ENCODE measurements around the gene AP2A2. TPM values are rescaled to one million over a fixed set of nuclear protein-coding genes. Genes with fewer than 3 reads are reported as not detected.

Gene AP2A2
- total and polyA plus RNA-seq, 10 donors, result 32.7 to 321 (median 153) TPM

GRCh38 chr11:909406-909805 is 16.3 kb upstream of the AP2A2 start:
- Histone ChIP-seq H3K4me1 (peaks cover 5 to 61% (median 38%) of the 10 kb centered on the region in 6 donors), H3K9me3 (no peaks in the 10 kb centered on the region), H3K4me3 (peak overlapping the region in 2 of 8 donors; percentile 89 to 98), H3K27me3 (replicated peaks in 1 of 7) (no peaks in the 10 kb centered on the region), H3K27ac (peak overlapping the region in 1 of 8 donors; percentile 96), H3K36me3 (peaks cover 0 to 48% (median 6%) of the 10 kb centered on the region in 6 donors)
- WGBS, 5 donors, result 87 to 93% (median 90%) methylated on average over 8 to 11 of the region's 11 CpGs
- no peak for DNase-seq
- intact Hi-C loops (cut with DNase I; ENCODE audit: low total_unique reads), result no loop called here
- TF ChIP-seq POLR2AphosphoS5 (IDR thresholded peaks at IDR 0.05) (no peak), POLR2A (IDR thresholded peaks at IDR 0.05) (no peak), CTCF (IDR thresholded peaks at IDR 0.05 in 8 of 11, conservative IDR thresholded peaks at IDR 0.05 in 3 of 11) (no peak)

GRCh38 chr11:910044-910588 is 15.6 kb upstream of the AP2A2 start:
- no peaks in the 10 kb centered on the region for H3K27me3 ChIP-seq (replicated peaks in 1 of 7)
- no peaks in the 10 kb centered on the region for H3K9me3 ChIP-seq
- H3K4me3 ChIP-seq, result peak overlapping the region; percentile 78 to 98 (median 86)
- TF ChIP-seq POLR2AphosphoS5 (IDR thresholded peaks at IDR 0.05), result no peak
- no peak for TF ChIP-seq POLR2A (IDR thresholded peaks at IDR 0.05)
- no peak for TF ChIP-seq CTCF (IDR thresholded peaks at IDR 0.05 in 8 of 11, conservative IDR thresholded peaks at IDR 0.05 in 3 of 11)
- H3K27ac ChIP-seq, result peak overlapping the region in 7 of 8 donors; percentile 90 to 97 (median 94)
- 2 to 4% (median 3%) methylated on average over 29 to 38 of the region's 38 CpGs for WGBS, 5 donors
- H3K4me1 ChIP-seq, result peaks cover 5 to 64% (median 38%) of the 10 kb centered on the region in 6 donors
- H3K36me3 ChIP-seq, result peaks cover 0 to 41% (median 0%) of the 10 kb centered on the region in 6 donors
- intact Hi-C loops (cut with DNase I; ENCODE audit: low total_unique reads), result no loop called here
- DNase-seq, result no peak

GRCh38 chr11:910589-911030 is 15.1 kb upstream of the AP2A2 start, which contains the start of gene CHID1:
TSS of gene CHID1 (minus strand) at chr11:910810. CDS start at chr11:904816, 5,994 bp downstream.
- Histone ChIP-seq H3K27ac (peak within 1 kb of the TSS; percentile 88 to 97 (median 93)), H3K4me3 (peak within 1 kb of the TSS; percentile 78 to 98 (median 86)), H3K36me3 (peaks cover 0 to 36% (median 0%) of the 10 kb centered on the region in 6 donors), H3K9me3 (no peaks in the 10 kb centered on the region), H3K4me1 (peaks cover 5 to 69% (median 38%) of the 10 kb centered on the region in 6 donors), H3K27me3 (replicated peaks in 1 of 7) (no peaks in the 10 kb centered on the region)
- peak; percentile 97 for DNase-seq
- intact Hi-C loops (cut with DNase I; ENCODE audit: low total_unique reads), result no loop called here
- 0 to 2% (median 1%) methylated on average over 23 to 59 of the region's 59 CpGs for WGBS, 5 donors
- peak in 1 of 11 experiments; percentile 3 for TF ChIP-seq CTCF (IDR thresholded peaks at IDR 0.05 in 8 of 11, conservative IDR thresholded peaks at IDR 0.05 in 3 of 11)
- no peak for TF ChIP-seq POLR2A (IDR thresholded peaks at IDR 0.05)
- TF ChIP-seq POLR2AphosphoS5 (IDR thresholded peaks at IDR 0.05), result peak; percentile 84 to 87 (median 85)
